ENCODE measurements around the gene CCL18.
"Not testable (repeated sequence)": the region's sequence is repeated elsewhere in the genome, so short reads cannot be mapped to it uniquely, and the experiment has no call there.

The CCL18 gene

GRCh38 chr17:36118477-36119353 lies 54.6 kb downstream of the CCL18 start:
- TF ChIP-seq SUZ12 (IDR thresholded peaks at IDR 0.05) (no peak), BHLHE40 (IDR thresholded peaks at IDR 0.05; ENCODE audit: borderline replicate concordance) (no peak), PKNOX1 (IDR thresholded peaks at IDR 0.05) (no peak), SP1 (IDR thresholded peaks at IDR 0.05) (no peak), CTBP1 (IDR thresholded peaks at IDR 0.05; ENCODE audit: borderline replicate concordance) (no peak), ARNT (IDR thresholded peaks at IDR 0.05) (no peak), ELF4 (IDR thresholded peaks at IDR 0.05) (no peak), LEF1 (IDR thresholded peaks at IDR 0.05; ENCODE audit: borderline replicate concordance) (no peak), NFRKB (IDR thresholded peaks at IDR 0.05) (no peak), ZNF384 (IDR thresholded peaks at IDR 0.05) (no peak), TARDBP (IDR thresholded peaks at IDR 0.05) (no peak), HDGF (IDR thresholded peaks at IDR 0.05; ENCODE audit: borderline replicate concordance) (no peak), FOXK2 (IDR thresholded peaks at IDR 0.05) (no peak), FOXM1 (IDR thresholded peaks at IDR 0.05; ENCODE audit: borderline replicate concordance) (no peak)
- ChIA-PET POLR2A (no interaction called here), CTCF (interaction anchor here (0.5 to 1.0 kb wide), 5 partner anchors 10 to 364 kb away, joined by 3 to 4 read pairs (median 3); no protein-coding TSS in a partner anchor)

GRCh38 chr17:36120221-36120620 lies 56.1 kb downstream of the CCL18 start:
- no peak for DNase-seq (ENCODE audit: extremely low spot score)
- CTCF ChIA-PET, result interaction anchor here (0.7 kb wide), 1 partner anchor 28 kb away, joined by 3 read pairs; no protein-coding TSS in a partner anchor
- TF ChIP-seq BHLHE40 (IDR thresholded peaks at IDR 0.05; ENCODE audit: borderline replicate concordance) (no peak), FOXA1 (IDR thresholded peaks at IDR 0.05) (no peak), SP1 (IDR thresholded peaks at IDR 0.05) (no peak), FOXM1 (IDR thresholded peaks at IDR 0.05; ENCODE audit: borderline replicate concordance) (no peak), ELF4 (IDR thresholded peaks at IDR 0.05) (no peak), ARNT (IDR thresholded peaks at IDR 0.05) (no peak), PKNOX1 (IDR thresholded peaks at IDR 0.05) (no peak), L3MBTL2 (conservative IDR thresholded peaks at IDR 0.05) (no peak), TARDBP (IDR thresholded peaks at IDR 0.05) (no peak), NFRKB (IDR thresholded peaks at IDR 0.05) (no peak), HDGF (IDR thresholded peaks at IDR 0.05; ENCODE audit: borderline replicate concordance) (no peak), SUZ12 (IDR thresholded peaks at IDR 0.05) (no peak), ZNF384 (IDR thresholded peaks at IDR 0.05) (no peak), FOXK2 (IDR thresholded peaks at IDR 0.05) (no peak), CTBP1 (IDR thresholded peaks at IDR 0.05; ENCODE audit: borderline replicate concordance) (no peak)
- POLR2A ChIA-PET, result no interaction called here

More at GRCh38 chr17:36118477-36119353, 54.6 kb downstream of the CCL18 start:
- DNase-seq (ENCODE audit: extremely low spot score), result no peak

GRCh38 chr17:36121099-36121498 lies 57.0 kb downstream of the CCL18 start:
- CTCF ChIA-PET; DNase-seq (ENCODE audit: extremely low spot score); POLR2A ChIA-PET: not testable (repeated sequence)

Data from HEK293T (cell line).